ENCODE results near the gene CYP27B1. TPM values are rescaled to one million over a fixed set of nuclear protein-coding genes. Genes with fewer than 3 reads are reported as not detected.
A peak's percentile ranks its signal among the peaks of the same experiment; 100 is the strongest.

Gene CYP27B1
- total RNA-seq, 1 donor from 2014 or later: not detected

- H3K36me3 ChIP-seq: peaks cover 11 to 27% of the 10 kb centered on the region in 2 donors
- no peak overlapping the region for H3K27ac ChIP-seq
These were observed 13.0 kb downstream of the CYP27B1 start for GRCh38 chr12:57753756-57754337.

GRCh38 chr12:57752668-57753000 lies 14.2 kb downstream of the CYP27B1 start:
- H3K4me3 ChIP-seq: peak overlapping the region; percentile 34 to 70
- TF ChIP-seq, protein P1, sequence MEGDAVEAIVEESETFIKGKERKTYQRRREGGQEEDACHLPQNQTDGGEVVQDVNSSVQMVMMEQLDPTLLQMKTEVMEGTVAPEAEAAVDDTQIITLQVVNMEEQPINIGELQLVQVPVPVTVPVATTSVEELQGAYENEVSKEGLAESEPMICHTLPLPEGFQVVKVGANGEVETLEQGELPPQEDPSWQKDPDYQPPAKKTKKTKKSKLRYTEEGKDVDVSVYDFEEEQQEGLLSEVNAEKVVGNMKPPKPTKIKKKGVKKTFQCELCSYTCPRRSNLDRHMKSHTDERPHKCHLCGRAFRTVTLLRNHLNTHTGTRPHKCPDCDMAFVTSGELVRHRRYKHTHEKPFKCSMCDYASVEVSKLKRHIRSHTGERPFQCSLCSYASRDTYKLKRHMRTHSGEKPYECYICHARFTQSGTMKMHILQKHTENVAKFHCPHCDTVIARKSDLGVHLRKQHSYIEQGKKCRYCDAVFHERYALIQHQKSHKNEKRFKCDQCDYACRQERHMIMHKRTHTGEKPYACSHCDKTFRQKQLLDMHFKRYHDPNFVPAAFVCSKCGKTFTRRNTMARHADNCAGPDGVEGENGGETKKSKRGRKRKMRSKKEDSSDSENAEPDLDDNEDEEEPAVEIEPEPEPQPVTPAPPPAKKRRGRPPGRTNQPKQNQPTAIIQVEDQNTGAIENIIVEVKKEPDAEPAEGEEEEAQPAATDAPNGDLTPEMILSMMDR (IDR thresholded peaks at IDR 0.05): no peak
- peak overlapping the region; percentile 29 to 53 for H3K27ac ChIP-seq
- H3K9me3 ChIP-seq: no peaks in the 10 kb centered on the region
- H3K4me1 ChIP-seq: peaks cover 2 to 17% of the 10 kb centered on the region in 2 donors
- no peaks in the 10 kb centered on the region for H3K27me3 ChIP-seq
- peaks cover 13 to 27% of the 10 kb centered on the region in 2 donors for H3K36me3 ChIP-seq
- DNase-seq (ENCODE audit: low spot score in 2 of 2): no peak
- intact Hi-C loops (cut with DNase I): loop anchor here (1.0 to 5.0 kb wide), 3 partner anchors 8 to 135 kb away; no protein-coding TSS in a partner anchor

More at GRCh38 chr12:57753756-57754337, 13.0 kb downstream of the CYP27B1 start:
- no peaks in the 10 kb centered on the region for H3K9me3 ChIP-seq
- no peak for DNase-seq (ENCODE audit: low spot score in 2 of 2)
- intact Hi-C loops (cut with DNase I): loop anchor here (5.0 kb wide), 1 partner anchor 133 kb away; no protein-coding TSS in a partner anchor
- peak overlapping the region in 1 of 2 donors; percentile 93 for H3K4me3 ChIP-seq
- H3K4me1 ChIP-seq: peaks cover 2 to 17% of the 10 kb centered on the region in 2 donors
- no peaks in the 10 kb centered on the region for H3K27me3 ChIP-seq
- TF ChIP-seq, protein P1 (IDR thresholded peaks at IDR 0.05): no peak

DNA sequence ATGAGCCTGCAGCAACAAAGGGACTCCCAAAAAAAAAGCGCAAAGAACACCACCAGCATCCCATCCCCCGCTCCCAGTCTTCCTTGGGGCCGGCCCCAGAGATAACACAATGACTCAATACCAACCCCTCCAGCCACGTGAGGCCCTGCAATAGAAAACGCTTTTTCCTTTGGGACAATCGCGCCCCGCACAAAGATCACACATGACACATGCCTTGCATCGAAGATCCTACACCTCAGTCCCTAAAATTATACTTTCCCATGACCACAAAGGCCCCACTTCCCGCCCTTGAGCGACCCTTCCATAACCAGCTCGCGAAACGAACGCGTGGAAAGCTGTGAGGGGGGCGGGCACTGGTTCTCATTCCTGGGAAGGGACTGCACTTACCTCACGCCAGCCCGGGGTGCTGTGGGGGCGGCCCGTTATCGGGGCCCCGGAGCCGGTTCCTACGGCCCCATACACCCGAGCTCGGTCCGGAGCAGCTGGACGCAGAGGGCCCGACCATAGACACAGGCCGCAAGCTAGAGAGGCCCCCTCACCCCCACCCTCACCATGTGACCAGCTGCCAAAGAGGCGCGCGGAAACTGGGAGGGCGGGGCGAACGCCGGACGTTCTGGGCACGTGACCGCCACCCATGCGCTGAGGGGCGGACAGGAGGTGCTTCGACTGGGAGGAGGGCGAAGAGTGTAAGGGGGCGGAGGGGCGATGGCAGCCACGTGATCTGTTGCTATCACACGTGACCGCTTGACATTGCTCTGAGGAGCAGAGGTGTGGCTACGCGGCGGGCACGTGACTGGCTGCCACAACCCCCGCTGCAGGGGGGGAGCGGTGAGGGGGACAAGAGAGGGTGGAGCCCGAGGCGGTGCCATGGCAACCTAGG lies 14.8 kb downstream of the CYP27B1 start, which contains the start of gene CDK4:
Gene CDK4 (minus strand): TSS at position 523 of the 880 bp plus-strand sequence. CDS start 593 bp downstream, outside the sequence.
- Histone ChIP-seq H3K27me3 (no peaks in the 10 kb centered on the region), H3K4me3 (peak within 1 kb of the TSS; percentile 70 to 77), H3K27ac (peak within 1 kb of the TSS; percentile 89), H3K36me3 (peaks cover 20 to 33% of the 10 kb centered on the region in 2 donors), H3K4me1 (peaks cover 2 to 17% of the 10 kb centered on the region in 2 donors), H3K9me3 (no peaks in the 10 kb centered on the region)
- intact Hi-C loops (cut with DNase I): loop anchor here (1.0 to 5.0 kb wide), 3 partner anchors 8 to 135 kb away; no protein-coding TSS in a partner anchor
- peak; percentile 99 to 100 for DNase-seq (ENCODE audit: low spot score in 2 of 2)
- TF ChIP-seq, protein P1 (IDR thresholded peaks at IDR 0.05): no peak

DNA sequence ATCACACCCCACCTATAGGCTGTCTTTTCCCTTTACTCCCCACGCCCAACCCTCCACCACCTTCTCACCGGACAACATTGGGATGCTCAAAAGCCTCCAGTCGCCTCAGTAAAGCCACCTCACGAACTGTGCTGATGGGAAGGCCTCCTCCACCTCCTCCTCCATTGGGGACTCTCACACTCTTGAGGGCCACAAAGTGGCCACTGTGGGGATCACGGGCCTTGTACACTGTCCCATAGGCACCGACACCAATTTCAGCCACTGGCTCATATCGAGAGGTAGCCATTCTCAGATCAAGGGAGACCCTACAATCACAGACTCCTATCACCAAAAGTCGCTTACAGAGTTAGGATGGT lies 15.5 kb downstream of the CYP27B1 start:
- intact Hi-C loops (cut with DNase I): loop anchor here (5.0 kb wide), 1 partner anchor 136 kb away; no protein-coding TSS in a partner anchor
- H3K4me1 ChIP-seq: peaks cover 2 to 17% of the 10 kb centered on the region in 2 donors
- TF ChIP-seq, protein P1 (IDR thresholded peaks at IDR 0.05): no peak
- H3K27me3 ChIP-seq: no peaks in the 10 kb centered on the region
- peak overlapping the region; percentile 89 for H3K27ac ChIP-seq
- no peaks in the 10 kb centered on the region for H3K9me3 ChIP-seq
- H3K36me3 ChIP-seq: peaks cover 20 to 37% of the 10 kb centered on the region in 2 donors
- DNase-seq (ENCODE audit: low spot score in 2 of 2): no peak
- peak overlapping the region; percentile 70 to 77 for H3K4me3 ChIP-seq

DNA sequence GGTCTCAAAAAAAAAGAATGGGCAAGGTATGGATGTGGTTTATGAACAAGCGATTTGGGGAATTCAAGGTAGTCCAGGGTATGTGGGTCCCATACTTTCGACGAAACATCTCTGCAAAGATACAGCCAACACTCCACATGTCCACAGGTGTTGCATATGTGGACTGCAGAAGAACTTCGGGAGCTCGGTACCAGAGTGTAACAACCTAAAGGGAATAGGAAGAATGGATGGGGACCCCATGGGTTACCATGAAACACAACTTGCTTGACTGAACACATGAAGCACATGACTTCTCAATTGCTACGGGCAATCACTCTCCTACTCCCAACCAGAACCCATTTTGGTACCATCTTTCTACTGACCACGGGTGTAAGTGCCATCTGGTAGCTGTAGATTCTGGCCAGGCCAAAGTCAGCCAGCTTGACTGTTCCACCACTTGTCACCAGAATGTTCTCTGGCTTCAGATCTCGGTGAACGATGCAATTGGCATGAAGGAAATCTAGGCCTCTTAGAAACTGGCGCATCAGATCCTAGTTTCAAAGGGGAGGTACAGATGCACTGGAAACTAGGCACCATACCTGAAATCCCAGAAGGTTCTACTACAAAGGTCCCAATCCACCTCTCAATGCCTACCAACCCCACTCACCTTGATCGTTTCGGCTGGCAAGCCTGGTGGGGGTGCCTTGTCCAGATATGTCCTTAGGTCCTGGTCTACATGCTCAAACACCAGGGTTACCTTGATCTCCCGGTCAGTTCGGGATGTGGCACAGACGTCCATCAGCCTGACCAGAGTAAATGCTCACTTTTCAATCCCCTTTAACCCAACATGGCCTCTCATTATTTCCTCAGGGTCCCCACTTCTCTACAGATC lies 16.1 kb downstream of the CYP27B1 start:
- TF ChIP-seq, protein P1 (IDR thresholded peaks at IDR 0.05): no peak
- H3K4me1 ChIP-seq: peaks cover under 1 to 13% of the 10 kb centered on the region in 2 donors
- intact Hi-C loops (cut with DNase I): loop anchor here (5.0 kb wide), 1 partner anchor 137 kb away; no protein-coding TSS in a partner anchor
- peak overlapping the region; percentile 70 to 77 for H3K4me3 ChIP-seq
- peak overlapping the region; percentile 89 for H3K27ac ChIP-seq
- H3K9me3 ChIP-seq: no peaks in the 10 kb centered on the region
- H3K36me3 ChIP-seq: peaks cover 20 to 37% of the 10 kb centered on the region in 2 donors
- DNase-seq (ENCODE audit: low spot score in 2 of 2): no peak
- H3K27me3 ChIP-seq: no peaks in the 10 kb centered on the region
